HG02840 (cell line): Measurements from ENCODE around the gene PRKG2.
"Not testable (repeated sequence)": the region's sequence is repeated elsewhere in the genome, so short reads cannot be mapped to it uniquely, and the experiment has no call there.

Experiments used
- ATAC-seq: cut with Tn5 transposase; IDR thresholded peaks from one replicate; pipeline ENCODE4 v1.9.1; 2021; ENCODE audit warnings: mild to moderate bottlenecking, moderate library complexity, moderate number of reproducible peaks; ENCODE audit not compliant: unreplicated experiment, low FRiP score

PRKG2 gene

GRCh38 chr4:81214881-81215868 is at the start of gene PRKG2:
Gene PRKG2 (minus strand): TSS chr4:81215222. CDS start chr4:81205047, 10,175 bp downstream.
- ATAC-seq = no peak

- ATAC-seq = no peak
Measured at GRCh38 chr4:81260443-81261101, 45.5 kb upstream of the PRKG2 start.

GRCh38 chr4:81258841-81259550 is 44.0 kb upstream of the PRKG2 start:
- ATAC-seq = no peak

- ATAC-seq = no peak
Measured at GRCh38 chr4:81257816-81258215, 42.8 kb upstream of the PRKG2 start.

GRCh38 chr4:81257021-81257420 is 42.0 kb upstream of the PRKG2 start:
- no peak for ATAC-seq

GRCh38 chr4:81256059-81256970 is 41.3 kb upstream of the PRKG2 start:
- no peak for ATAC-seq

GRCh38 chr4:81255524-81255923 is 40.5 kb upstream of the PRKG2 start:
- no peak for ATAC-seq

- ATAC-seq = no peak
Measured at GRCh38 chr4:81250430-81250829, 35.4 kb upstream of the PRKG2 start.

GRCh38 chr4:81245218-81246009 is 30.4 kb upstream of the PRKG2 start:
- ATAC-seq = no peak

- ATAC-seq = no peak
Measured at GRCh38 chr4:81237791-81238190, 22.8 kb upstream of the PRKG2 start.

GRCh38 chr4:81235982-81236749 is 21.1 kb upstream of the PRKG2 start:
- ATAC-seq = no peak

GRCh38 chr4:81227968-81228367 is 12.9 kb upstream of the PRKG2 start:
- ATAC-seq = no peak

- no peak for ATAC-seq
Measured at GRCh38 chr4:81227138-81227537, 12.1 kb upstream of the PRKG2 start.

GRCh38 chr4:81225252-81225651 is 10.2 kb upstream of the PRKG2 start:
- ATAC-seq = no peak

- not testable (repeated sequence) for ATAC-seq
Measured at GRCh38 chr4:81222082-81222472, 7.1 kb upstream of the PRKG2 start.

GRCh38 chr4:81221303-81222081 is 6.5 kb upstream of the PRKG2 start:
- no peak for ATAC-seq

GRCh38 chr4:81220271-81220670 is 5.2 kb upstream of the PRKG2 start:
- no peak for ATAC-seq

- no peak for ATAC-seq
Measured at GRCh38 chr4:81218206-81218605, 3.2 kb upstream of the PRKG2 start.
